ENCODE measurements around the gene DPH7. TPM values are rescaled to one million over a fixed set of nuclear protein-coding genes. Genes with fewer than 3 reads are reported as not detected.
"Not testable (repeated sequence)": the region's sequence is repeated elsewhere in the genome, so short reads cannot be mapped to it uniquely, and the experiment has no call there.

DPH7 gene
- total RNA-seq, 1 donor from 2014 or later: 39.5 TPM

DNA sequence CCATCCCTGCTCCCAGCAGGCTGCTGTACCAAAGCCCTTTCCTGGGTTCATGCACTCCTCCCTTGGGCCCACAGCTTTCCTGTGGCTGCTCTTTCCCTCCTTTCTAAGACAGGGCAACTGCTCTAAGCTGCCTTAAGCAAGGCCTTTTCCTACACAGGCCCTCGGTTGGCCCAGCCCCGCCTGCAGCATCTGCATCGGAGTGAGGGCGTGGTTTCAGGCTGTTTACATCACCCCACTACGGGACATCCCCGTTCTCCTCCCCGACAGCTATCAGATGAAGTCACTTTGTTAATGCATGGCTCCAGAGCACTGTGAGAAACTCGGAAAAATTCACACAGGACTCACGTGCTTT lies 3.4 kb downstream of the DPH7 start:
- no peak for DNase-seq (ENCODE audit: extremely low spot score, unreplicated experiment)
- Mint-ChIP-seq H3K4me1 (ENCODE audit: unreplicated experiment) (peaks cover 27% of the 10 kb centered on the region), H3K9me3 (ENCODE audit: unreplicated experiment) (no peaks in the 10 kb centered on the region), H3K27ac (ENCODE audit: unreplicated experiment) (no peak overlapping the region), H3K36me3 (ENCODE audit: unreplicated experiment) (peaks cover 31% of the 10 kb centered on the region), H3K4me3 (ENCODE audit: unreplicated experiment) (no peak overlapping the region), H3K27me3 (ENCODE audit: unreplicated experiment) (no peaks in the 10 kb centered on the region)
- TF ChIP-seq, protein P1, sequence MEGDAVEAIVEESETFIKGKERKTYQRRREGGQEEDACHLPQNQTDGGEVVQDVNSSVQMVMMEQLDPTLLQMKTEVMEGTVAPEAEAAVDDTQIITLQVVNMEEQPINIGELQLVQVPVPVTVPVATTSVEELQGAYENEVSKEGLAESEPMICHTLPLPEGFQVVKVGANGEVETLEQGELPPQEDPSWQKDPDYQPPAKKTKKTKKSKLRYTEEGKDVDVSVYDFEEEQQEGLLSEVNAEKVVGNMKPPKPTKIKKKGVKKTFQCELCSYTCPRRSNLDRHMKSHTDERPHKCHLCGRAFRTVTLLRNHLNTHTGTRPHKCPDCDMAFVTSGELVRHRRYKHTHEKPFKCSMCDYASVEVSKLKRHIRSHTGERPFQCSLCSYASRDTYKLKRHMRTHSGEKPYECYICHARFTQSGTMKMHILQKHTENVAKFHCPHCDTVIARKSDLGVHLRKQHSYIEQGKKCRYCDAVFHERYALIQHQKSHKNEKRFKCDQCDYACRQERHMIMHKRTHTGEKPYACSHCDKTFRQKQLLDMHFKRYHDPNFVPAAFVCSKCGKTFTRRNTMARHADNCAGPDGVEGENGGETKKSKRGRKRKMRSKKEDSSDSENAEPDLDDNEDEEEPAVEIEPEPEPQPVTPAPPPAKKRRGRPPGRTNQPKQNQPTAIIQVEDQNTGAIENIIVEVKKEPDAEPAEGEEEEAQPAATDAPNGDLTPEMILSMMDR (IDR thresholded peaks at IDR 0.05): no peak

DNA sequence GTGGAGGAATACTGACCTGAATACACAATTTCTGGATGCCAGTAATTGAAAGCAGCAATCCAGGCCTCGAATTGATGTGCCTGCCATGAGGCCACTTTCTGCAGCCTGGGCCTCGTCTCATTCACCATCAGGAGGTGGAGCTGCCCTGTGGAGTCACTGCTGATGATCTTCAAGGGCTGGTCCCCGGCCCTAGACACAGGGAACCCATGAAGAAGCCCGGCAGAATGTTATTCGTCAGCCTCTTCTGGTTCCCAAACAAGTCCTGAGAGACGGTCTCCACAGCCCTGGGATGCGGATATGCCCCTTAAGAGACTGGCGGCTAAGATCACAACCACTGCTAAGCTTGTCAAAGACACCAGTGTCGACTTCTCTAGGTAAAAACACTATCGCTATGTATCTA lies 4.5 kb downstream of the DPH7 start:
- no peaks in the 10 kb centered on the region for H3K9me3 Mint-ChIP-seq (ENCODE audit: unreplicated experiment)

GRCh38 chr9:137570566-137570965 lies 8.2 kb downstream of the DPH7 start:
- H3K4me1 Mint-ChIP-seq (ENCODE audit: unreplicated experiment): peaks cover 3% of the 10 kb centered on the region
- DNase-seq (ENCODE audit: extremely low spot score, unreplicated experiment): no peak
- H3K36me3 Mint-ChIP-seq (ENCODE audit: unreplicated experiment): peaks cover 33% of the 10 kb centered on the region
- H3K27me3 Mint-ChIP-seq (ENCODE audit: unreplicated experiment): no peaks in the 10 kb centered on the region
- TF ChIP-seq, protein P1 (IDR thresholded peaks at IDR 0.05): no peak
- no peak overlapping the region for H3K27ac Mint-ChIP-seq (ENCODE audit: unreplicated experiment)
- no peak overlapping the region for H3K4me3 Mint-ChIP-seq (ENCODE audit: unreplicated experiment)
- H3K9me3 Mint-ChIP-seq (ENCODE audit: unreplicated experiment): no peaks in the 10 kb centered on the region

More for the DNA sequence above, 4.5 kb downstream of the DPH7 start:
- Mint-ChIP-seq H3K36me3 (ENCODE audit: unreplicated experiment) (peaks cover 32% of the 10 kb centered on the region), H3K27me3 (ENCODE audit: unreplicated experiment) (no peaks in the 10 kb centered on the region), H3K27ac (ENCODE audit: unreplicated experiment) (no peak overlapping the region), H3K4me3 (ENCODE audit: unreplicated experiment) (no peak overlapping the region), H3K4me1 (ENCODE audit: unreplicated experiment) (peaks cover 22% of the 10 kb centered on the region)
- no peak for DNase-seq (ENCODE audit: extremely low spot score, unreplicated experiment)
- TF ChIP-seq, protein P1 (IDR thresholded peaks at IDR 0.05): no peak

- peaks cover 28% of the 10 kb centered on the region for H3K36me3 Mint-ChIP-seq (ENCODE audit: unreplicated experiment)
- H3K4me3 Mint-ChIP-seq (ENCODE audit: unreplicated experiment): no peak overlapping the region
- H3K27me3 Mint-ChIP-seq (ENCODE audit: unreplicated experiment): no peaks in the 10 kb centered on the region
- H3K4me1 Mint-ChIP-seq (ENCODE audit: unreplicated experiment): no peaks in the 10 kb centered on the region
- no peaks in the 10 kb centered on the region for H3K9me3 Mint-ChIP-seq (ENCODE audit: unreplicated experiment)
- no peak for DNase-seq (ENCODE audit: extremely low spot score, unreplicated experiment)
- TF ChIP-seq, protein P1 (IDR thresholded peaks at IDR 0.05): no peak
- H3K27ac Mint-ChIP-seq (ENCODE audit: unreplicated experiment): no peak overlapping the region
Observed at GRCh38 chr9:137569609-137570203, 9.0 kb downstream of the DPH7 start.

- not testable (repeated sequence) for H3K4me3 Mint-ChIP-seq (ENCODE audit: unreplicated experiment); DNase-seq (ENCODE audit: extremely low spot score, unreplicated experiment); H3K27ac Mint-ChIP-seq (ENCODE audit: unreplicated experiment); H3K4me1 Mint-ChIP-seq (ENCODE audit: unreplicated experiment); H3K27me3 Mint-ChIP-seq (ENCODE audit: unreplicated experiment); H3K9me3 Mint-ChIP-seq (ENCODE audit: unreplicated experiment)
- peaks cover 28% of the 10 kb centered on the region for H3K36me3 Mint-ChIP-seq (ENCODE audit: unreplicated experiment)
Observed at GRCh38 chr9:137568445-137568844, 10.3 kb downstream of the DPH7 start.

All from osteocyte (in vitro differentiated cells).